Measurements from ENCODE around the gene CCDC70. TPM values are rescaled to one million over a fixed set of nuclear protein-coding genes. Genes with fewer than 3 reads are reported as not detected.

Gene CCDC70
- polyA plus RNA-seq, 1 experiment, result not detected

GRCh38 chr13:51885651-51886050, 23.9 kb downstream of the CCDC70 start:
- H3K27ac ChIP-seq (ENCODE audit: low read depth, low read length), result no peak overlapping the region
- CTCF ChIA-PET, result interaction anchor here (1.5 kb wide), 1 partner anchor 242 kb away, joined by 3 read pairs; no protein-coding TSS in a partner anchor
- H3K27me3 ChIP-seq (ENCODE audit: control insufficient read depth, insufficient read depth, low read length), result no peaks in the 10 kb centered on the region
- peaks cover 5% of the 10 kb centered on the region for H3K9me3 ChIP-seq (ENCODE audit: control insufficient read depth, insufficient read depth, low read length)
- TF ChIP-seq, protein P1, sequence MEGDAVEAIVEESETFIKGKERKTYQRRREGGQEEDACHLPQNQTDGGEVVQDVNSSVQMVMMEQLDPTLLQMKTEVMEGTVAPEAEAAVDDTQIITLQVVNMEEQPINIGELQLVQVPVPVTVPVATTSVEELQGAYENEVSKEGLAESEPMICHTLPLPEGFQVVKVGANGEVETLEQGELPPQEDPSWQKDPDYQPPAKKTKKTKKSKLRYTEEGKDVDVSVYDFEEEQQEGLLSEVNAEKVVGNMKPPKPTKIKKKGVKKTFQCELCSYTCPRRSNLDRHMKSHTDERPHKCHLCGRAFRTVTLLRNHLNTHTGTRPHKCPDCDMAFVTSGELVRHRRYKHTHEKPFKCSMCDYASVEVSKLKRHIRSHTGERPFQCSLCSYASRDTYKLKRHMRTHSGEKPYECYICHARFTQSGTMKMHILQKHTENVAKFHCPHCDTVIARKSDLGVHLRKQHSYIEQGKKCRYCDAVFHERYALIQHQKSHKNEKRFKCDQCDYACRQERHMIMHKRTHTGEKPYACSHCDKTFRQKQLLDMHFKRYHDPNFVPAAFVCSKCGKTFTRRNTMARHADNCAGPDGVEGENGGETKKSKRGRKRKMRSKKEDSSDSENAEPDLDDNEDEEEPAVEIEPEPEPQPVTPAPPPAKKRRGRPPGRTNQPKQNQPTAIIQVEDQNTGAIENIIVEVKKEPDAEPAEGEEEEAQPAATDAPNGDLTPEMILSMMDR (IDR thresholded peaks at IDR 0.05; ENCODE audit: low read depth, low read length), result no peak
- DNase-seq (ENCODE audit: low read depth, low spot score), result no peak
- POLR2A ChIA-PET, result no interaction called here
- no peak overlapping the region for H3K4me3 ChIP-seq (ENCODE audit: low read depth, low read length)

DNA sequence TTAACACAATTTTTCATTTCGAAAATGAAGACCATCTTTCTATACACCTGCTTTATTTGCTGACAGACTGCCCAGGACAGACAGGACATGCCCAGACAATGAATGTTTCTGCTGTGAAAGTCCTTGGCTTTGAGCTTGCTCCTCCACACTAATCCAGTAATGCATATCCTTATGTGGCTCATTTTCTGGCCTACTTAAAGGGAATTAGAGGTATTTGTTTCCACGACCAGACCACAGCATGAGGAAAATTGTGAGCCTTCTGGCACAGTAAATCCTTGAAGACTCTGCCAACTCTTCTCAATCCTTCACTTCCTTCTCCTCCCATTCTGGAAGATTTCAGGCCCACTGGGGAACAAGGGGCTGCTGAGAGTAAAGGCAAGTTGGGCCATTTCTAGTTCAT, 25.7 kb downstream of the CCDC70 start:
- Histone ChIP-seq H3K9me3 (ENCODE audit: control insufficient read depth, insufficient read depth, low read length) (peaks cover 5% of the 10 kb centered on the region), H3K27ac (ENCODE audit: low read depth, low read length) (no peak overlapping the region), H3K4me3 (ENCODE audit: low read depth, low read length) (no peak overlapping the region), H3K27me3 (ENCODE audit: control insufficient read depth, insufficient read depth, low read length) (no peaks in the 10 kb centered on the region)
- ChIA-PET POLR2A (no interaction called here), CTCF (interaction anchor here (1.3 kb wide), 1 partner anchor 8 kb away, joined by 7 read pairs; no protein-coding TSS in a partner anchor)
- DNase-seq (ENCODE audit: low read depth, low spot score), result no peak
- TF ChIP-seq, protein P1 (IDR thresholded peaks at IDR 0.05; ENCODE audit: low read depth, low read length), result no peak

DNA sequence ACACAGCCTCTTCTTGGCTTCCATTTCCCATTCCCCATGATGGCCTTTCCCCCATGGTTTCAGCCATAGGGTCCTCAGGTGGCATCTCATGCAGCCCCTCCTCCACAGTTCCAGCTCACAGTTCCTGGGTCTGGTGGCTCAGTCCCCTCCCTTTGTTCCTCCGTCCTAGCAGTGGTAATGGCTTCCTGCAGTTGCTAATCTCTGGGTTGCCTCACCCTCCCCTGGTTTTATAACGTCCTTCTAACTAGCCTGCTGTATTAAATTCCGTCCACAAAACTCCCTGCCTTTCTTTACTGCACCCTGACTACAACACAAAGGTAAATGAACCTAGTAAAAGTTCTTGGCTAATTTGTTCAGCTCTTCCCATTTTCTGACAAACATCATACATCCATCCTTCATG, 30.9 kb downstream of the CCDC70 start:
- ChIA-PET CTCF (interaction anchor here (1.2 to 5.7 kb wide), 4 partner anchors 77 to 309 kb away, joined by 3 to 88 read pairs (median 3); partner anchors contain the start of gene NEK5), POLR2A (no interaction called here)
- DNase-seq (ENCODE audit: low read depth, low spot score), result no peak

GRCh38 chr13:51894239-51894638, 32.5 kb downstream of the CCDC70 start:
- TF ChIP-seq, protein P1 (IDR thresholded peaks at IDR 0.05; ENCODE audit: low read depth, low read length), result no peak
- Histone ChIP-seq H3K9me3 (ENCODE audit: control insufficient read depth, insufficient read depth, low read length) (no peaks in the 10 kb centered on the region), H3K4me3 (ENCODE audit: low read depth, low read length) (no peak overlapping the region), H3K27ac (ENCODE audit: low read depth, low read length) (no peak overlapping the region), H3K27me3 (ENCODE audit: control insufficient read depth, insufficient read depth, low read length) (peaks cover 2% of the 10 kb centered on the region)
- no peak for DNase-seq (ENCODE audit: low read depth, low spot score)
- ChIA-PET POLR2A (no interaction called here), CTCF (interaction anchor here (5.7 kb wide), 1 partner anchor 234 kb away, joined by 88 read pairs; the partner anchor contains the start of gene NEK5)

More for the DNA sequence above, 30.9 kb downstream of the CCDC70 start:
- Histone ChIP-seq H3K27me3 (ENCODE audit: control insufficient read depth, insufficient read depth, low read length) (no peaks in the 10 kb centered on the region), H3K9me3 (ENCODE audit: control insufficient read depth, insufficient read depth, low read length) (no peaks in the 10 kb centered on the region), H3K27ac (ENCODE audit: low read depth, low read length) (no peak overlapping the region), H3K4me3 (ENCODE audit: low read depth, low read length) (no peak overlapping the region)
- TF ChIP-seq, protein P1 (IDR thresholded peaks at IDR 0.05; ENCODE audit: low read depth, low read length), result no peak

DNA sequence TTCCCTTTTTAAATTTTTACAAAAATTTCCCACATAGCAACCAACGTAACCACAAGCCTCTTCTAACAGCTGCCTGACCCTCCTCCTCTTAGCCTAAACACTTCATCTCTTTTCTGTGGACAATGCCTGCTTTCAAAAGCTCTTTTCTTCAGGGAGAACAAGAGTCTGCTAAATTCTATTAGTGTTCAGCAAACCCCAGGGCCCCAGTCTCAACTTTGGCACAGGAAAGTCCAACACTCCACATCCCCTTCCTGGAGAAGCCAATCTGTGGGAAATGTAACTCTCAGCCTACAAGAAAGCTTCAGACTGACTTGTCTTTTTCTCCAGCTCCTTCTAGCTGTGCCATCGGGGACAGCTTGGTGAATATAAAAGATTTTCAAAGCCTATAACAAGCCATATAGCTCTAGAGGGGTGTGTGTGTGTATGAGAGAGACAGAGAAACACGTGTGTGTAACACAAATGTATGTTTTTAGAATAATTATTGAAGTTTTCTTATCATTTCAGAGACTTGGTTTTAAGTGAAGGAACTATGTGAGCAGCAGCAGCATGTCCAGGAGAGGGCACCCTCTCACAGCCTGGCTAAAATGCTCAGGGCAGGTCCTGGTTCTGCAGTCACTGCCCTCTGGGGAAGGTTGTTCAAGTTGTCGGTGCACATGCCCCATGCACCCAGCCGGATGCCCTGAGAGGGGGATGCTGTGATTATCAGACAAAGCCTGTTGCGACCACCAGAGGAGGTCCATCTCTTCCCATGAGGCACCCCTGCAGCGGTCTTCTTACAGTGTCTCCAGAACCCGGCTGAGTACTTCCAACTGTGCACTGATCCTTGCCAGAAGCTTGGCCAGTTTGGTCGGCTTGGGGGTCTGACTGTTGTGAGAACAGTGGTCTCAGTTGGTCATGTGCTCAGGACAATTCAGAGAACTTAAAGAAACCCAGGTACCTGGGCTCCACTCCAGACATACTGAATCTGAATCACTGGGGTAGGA, 34.4 kb downstream of the CCDC70 start:
- no peaks in the 10 kb centered on the region for H3K9me3 ChIP-seq (ENCODE audit: control insufficient read depth, insufficient read depth, low read length)
- POLR2A ChIA-PET, result no interaction called here
- CTCF ChIA-PET, result interaction anchor here (0.6 to 5.7 kb wide), 20 partner anchors 9 to 555 kb away, joined by 3 to 88 read pairs (median 4); partner anchors contain the start of gene NEK5
- DNase-seq (ENCODE audit: low read depth, low spot score), result peak; percentile 7
- no peak overlapping the region for H3K4me3 ChIP-seq (ENCODE audit: low read depth, low read length)
- H3K27ac ChIP-seq (ENCODE audit: low read depth, low read length), result no peak overlapping the region
- peaks cover 2% of the 10 kb centered on the region for H3K27me3 ChIP-seq (ENCODE audit: control insufficient read depth, insufficient read depth, low read length)
- TF ChIP-seq, protein P1 (IDR thresholded peaks at IDR 0.05; ENCODE audit: low read depth, low read length), result peak; percentile 86
